NCI-H1105 (cell line): ENCODE measurements around the gene ENTHD1.

Experiments
- DNase-seq: peaks from one replicate; lab custom pipeline; 2025; lab: John Stamatoyannopoulos, UW

ENTHD1 gene, protein sequence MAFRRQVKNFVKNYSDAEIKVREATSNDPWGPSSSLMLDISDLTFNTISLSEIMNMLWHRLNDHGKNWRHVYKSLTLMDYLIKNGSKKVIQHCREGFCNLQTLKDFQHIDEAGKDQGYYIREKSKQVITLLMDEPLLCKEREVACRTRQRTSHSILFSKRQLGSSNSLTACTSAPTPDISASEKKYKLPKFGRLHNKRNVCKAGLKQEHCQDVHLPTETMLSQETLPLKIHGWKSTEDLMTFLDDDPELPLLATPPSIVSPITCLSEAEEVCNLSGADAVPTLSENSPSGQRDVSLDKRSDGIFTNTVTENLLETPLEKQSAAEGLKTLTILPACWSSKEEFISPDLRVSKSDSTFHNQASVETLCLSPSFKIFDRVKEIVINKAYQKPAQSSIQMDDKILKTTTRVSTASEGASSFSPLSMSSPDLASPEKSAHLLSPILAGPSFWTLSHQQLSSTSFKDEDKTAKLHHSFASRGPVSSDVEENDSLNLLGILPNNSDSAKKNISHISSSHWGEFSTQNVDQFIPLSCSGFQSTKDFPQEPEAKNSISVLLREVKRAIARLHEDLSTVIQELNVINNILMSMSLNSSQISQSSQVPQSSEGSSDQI

GRCh38 chr22:39893526-39893925, at the start of gene ENTHD1:
Gene ENTHD1 (minus strand): TSS chr22:39893760. CDS start chr22:39887748, 6,012 bp downstream.
- no peak for DNase-seq

- DNase-seq: no peak
These were observed 49.8 kb upstream of the ENTHD1 start for GRCh38 chr22:39943337-39943736.

DNA sequence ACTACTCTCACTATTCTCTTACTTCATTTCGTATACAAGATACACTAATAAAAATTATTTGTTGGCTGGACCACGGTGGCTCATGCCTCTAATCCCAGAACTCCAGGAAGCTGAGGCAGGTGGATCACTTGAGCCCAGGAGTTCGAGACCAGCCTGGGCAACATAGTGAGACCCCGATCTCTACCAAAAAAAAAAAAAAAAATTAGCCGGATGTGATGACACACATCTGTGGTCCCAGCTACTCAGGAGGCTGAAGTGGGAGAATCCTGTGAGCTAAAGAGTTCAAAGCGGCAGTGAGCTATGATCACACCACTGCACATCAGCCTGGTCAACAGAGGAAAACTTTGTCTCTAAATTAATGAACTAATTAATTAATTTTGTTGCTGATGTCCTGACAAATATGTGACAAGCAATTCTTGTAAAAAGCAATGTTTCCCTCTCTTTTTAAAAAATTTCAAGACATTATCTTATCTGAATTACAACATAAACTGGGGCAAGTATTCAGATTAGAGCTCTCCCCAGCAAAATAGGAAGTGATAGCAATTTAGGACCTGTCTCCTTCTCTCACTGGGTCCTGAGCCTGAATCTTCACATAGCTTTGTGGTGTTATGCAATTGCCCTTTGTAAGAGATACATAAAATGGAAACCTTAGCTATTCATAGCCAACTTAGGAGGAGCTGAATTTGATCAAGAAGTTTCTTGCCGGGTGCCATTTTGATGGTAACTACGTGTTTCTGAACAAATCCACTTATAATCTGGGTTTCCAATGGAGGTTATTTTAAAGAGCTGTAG, 49.1 kb upstream of the ENTHD1 start:
- DNase-seq: no peak

- peak; percentile 31 for DNase-seq
These were observed 48.0 kb upstream of the ENTHD1 start for GRCh38 chr22:39941601-39942000.

DNA sequence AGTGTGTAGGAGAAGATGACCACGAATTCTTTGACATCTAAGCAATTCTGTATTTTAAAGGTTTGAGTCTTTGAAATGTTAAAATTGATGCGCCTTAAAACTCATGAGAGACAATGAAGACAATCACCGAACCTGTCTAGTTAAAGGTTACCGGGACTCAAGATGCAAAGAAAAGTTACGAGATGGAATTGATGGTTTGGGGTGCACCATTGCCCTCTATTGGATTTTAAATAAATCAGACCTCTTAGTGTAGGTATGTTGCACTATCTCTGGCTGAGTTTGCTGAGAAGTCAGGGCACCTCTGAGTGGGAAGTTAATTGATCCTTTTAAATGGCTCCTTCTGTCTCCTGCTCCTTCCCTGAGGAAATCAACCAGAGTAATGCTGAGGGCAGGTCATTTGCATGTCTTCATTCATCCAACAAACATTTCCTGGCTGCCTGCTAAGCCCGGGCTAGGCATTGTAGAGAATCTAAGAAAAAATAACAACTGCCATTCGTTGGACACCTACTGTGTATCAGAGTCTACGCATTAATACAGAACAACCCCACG, 47.3 kb upstream of the ENTHD1 start:
- DNase-seq: no peak

DNA sequence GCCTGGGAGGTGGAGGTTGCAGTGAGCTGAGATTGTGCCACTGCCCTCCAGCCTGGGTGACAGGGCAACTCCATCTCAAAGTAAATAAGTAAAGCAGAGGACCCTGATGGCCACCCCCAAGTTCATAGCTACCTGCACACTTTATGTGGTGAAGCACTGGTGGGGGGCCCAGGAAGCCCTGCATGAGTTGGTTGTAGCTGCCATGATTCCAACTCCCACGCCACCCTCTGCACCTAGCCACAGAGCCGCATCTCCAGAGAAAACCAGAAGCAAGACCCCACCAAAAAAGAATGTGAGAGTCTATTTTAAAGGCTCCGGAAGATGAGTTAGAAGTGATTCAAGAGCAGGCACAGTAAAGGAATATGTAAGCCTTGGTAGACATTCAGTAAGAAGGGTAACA, 46.3 kb upstream of the ENTHD1 start:
- no peak for DNase-seq

DNA sequence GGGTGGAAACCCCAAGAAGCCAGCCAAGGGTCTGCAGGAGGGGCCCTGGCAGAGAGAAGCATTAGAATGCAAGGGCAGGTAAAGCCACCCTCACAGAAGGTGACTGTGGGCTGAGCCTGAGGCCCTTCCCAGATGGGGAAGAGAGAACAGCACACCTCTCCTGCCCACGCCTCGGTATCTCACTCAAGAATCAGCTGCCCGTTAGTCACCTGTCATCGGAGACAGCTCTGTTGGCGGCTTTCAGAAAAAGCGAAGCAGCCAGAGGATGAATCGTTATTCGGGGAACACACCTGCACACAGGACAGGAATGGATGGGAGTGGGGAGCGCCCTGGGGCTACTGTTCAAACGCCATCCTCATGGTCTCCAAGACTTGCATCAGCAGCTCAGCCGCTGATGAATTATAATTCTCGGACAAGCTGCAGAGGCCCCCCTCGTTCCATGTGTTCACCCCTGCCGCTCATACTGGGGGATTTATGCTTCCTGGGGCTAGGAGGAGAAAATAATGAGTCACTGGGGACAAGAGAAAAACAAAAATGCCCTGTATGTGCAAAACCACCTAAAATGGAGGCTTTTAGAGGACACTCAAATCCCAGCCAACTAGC, 45.0 kb upstream of the ENTHD1 start:
- no peak for DNase-seq

DNA sequence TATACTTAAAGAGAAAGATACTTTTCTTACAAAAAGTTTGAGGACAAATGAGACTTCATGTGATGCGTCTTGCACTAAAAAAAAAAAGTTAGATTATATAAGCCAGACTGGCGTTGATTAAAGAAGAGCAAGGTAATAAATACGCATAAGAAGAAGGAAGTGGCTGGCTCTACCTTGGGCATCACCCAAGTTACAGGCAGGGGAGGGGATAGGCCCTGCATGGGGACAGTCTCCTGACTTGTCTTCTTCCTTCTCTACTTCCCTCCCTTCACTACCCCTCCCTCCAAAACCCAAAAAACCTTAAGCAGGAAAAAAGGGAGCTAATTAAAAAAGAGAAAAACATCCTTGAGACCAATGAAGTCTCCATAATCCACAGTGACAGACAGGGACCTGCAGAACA, 44.3 kb upstream of the ENTHD1 start:
- DNase-seq: no peak

DNA sequence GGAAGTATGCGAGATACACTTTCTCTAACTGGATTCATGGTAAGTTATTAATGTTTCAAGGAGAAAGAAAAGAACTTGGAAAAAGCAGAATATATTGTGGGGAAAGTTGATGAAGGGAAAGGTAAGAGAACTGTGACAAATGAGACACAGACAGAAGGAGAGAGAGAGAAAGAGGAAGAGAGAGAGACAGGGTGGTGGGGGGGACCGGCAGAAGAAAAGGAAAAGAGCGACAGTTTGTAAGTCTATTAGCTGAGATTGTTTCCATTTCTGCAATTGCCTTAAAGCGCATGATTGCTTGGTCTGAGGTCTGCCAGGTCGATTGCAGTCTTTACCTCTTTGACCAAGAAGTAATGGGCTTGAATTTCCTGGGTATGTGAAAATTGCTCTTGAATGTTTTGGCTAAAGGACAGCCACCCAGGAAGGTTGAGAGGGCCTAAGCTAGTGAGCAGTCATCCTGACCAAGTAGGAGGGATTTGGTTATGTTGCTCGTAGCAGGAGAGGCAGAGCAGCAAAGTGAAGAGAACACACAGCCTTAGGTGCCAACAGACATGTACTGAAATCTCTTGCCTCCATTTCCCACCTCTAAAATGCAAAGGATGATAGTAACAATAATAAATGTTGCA, 43.1 kb upstream of the ENTHD1 start:
- DNase-seq: no peak

DNA sequence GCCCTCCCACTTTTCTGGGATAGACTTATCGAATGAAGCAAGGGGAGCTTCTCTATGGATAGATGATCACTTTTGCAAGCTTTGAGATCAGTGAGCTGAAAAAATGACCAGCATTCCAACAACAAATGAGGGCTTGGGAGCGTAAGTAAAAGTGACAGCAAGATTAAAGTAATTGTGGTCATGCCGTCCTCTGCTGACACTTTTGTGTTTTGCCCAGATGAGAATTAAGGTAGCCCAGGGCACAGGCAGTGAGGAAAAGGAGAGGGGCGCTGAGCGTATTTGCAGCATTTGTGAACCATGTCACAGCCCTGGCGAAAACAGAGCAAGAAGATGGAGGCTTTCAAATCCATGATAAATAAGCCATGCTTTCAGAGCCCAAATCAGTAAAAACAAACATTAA, 42.1 kb upstream of the ENTHD1 start:
- no peak for DNase-seq

DNA sequence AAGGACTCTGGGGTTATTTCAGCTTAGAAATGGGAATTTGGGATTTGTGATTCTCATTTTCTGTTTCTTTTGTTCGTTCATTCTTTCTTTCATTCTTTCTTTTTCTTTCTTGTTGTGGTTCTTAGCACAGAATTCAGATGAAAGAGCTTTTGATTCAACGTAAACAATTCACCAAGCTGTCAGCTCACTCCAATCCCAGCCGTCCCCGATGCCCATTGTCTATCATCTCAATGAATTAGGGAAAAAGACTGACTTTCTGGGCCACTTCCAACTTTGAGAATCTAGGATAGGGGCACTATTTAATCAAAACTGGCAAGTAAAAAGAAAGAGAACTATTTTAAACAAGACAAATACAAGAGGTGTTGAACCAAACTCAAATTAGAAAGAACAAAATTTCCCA, 41.6 kb upstream of the ENTHD1 start:
- DNase-seq: no peak

- no peak for DNase-seq
These were observed 40.2 kb upstream of the ENTHD1 start for GRCh38 chr22:39933741-39934140.

DNA sequence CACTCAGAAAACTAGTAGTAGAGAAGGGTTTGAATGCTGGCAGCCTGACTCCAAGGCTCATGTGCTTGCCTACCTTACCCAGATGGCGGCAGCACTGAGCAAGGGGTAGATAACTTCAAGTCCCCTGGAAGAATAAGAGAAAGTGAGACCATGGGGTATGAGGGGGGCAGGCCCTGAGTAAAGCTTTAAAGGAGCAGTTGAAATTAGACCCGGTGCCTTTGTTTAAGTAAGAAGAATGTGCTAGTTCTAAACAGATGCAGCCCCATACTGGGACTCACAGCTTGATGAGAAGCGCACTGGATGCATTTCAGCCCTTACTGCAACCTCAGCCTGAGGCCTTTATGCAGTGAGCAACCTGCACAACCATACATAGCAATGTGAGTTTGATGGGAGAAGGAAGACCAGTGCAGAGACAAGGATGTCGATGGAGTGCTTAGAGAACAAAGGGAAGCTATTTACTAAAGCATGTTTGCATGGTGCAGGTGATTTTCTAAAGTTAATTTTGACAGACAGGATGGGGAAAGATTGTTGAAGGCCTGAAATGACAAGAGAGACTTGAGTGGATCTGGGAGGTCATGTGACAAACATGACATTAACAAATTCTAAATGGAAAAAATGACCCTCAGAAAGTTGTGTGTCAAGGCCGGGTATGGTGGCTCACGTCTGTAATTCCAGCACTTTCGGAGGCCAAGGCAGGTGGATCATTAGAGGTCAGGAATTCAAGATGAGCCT, 39.5 kb upstream of the ENTHD1 start:
- no peak for DNase-seq

DNA sequence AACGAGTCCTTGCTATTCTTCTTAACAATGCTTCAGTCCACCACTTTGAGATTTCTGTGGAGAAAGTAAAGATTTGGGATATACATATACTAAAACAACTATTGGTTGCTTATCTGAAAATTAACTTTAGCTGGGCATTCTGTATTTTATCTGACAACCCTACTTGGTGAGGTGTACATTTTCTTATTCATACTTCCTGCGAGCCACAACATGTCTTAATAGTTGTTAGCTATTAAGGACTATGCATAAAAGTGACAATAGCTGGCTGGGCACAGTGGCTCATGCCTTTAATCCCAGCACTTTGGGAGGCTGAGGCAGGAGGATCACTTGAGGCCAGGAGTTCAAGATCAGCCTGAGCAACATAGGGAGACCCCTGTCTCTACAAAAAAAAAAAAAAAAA, 38.6 kb upstream of the ENTHD1 start:
- DNase-seq: no peak

GRCh38 chr22:39931251-39931650, 37.7 kb upstream of the ENTHD1 start:
- DNase-seq: no peak

- no peak for DNase-seq
These were observed 35.3 kb upstream of the ENTHD1 start for GRCh38 chr22:39928536-39929520.

GRCh38 chr22:39927544-39927943, 34.0 kb upstream of the ENTHD1 start:
- no peak for DNase-seq

DNA sequence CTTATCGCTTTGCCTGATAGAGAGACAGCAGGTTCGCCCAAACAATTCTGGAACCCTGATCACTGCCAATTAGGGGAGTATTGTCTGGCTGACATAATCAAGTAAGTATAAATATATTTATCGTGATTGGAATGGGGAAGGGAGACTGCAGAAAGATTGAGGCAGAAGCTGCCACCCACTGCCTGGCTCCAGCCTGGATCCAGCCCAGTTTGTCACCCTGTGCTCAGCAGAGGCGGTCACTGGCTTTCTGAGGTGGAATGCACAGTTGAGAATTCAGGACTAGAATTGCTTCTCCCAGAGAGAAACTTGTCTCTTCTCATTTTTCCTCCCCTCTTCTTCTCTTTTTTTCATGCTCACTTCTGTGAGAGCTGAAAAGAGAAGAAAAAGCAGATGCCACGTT, 33.2 kb upstream of the ENTHD1 start:
- no peak for DNase-seq

GRCh38 chr22:39925909-39926679, 32.5 kb upstream of the ENTHD1 start:
- DNase-seq: no peak
